Thyroid gland (tissue), 4 donors: Measurements from ENCODE around the gene HSH2D.

ENCODE experiments used
- CTCF ChIP-seq, 6 experiments: fragments of 200-600 bp in 3 of 6; fragments of 450-650 bp in 3 of 6; sonication (generic) in 3 of 6; IDR thresholded peaks; one replicate each; pipeline ENCODE4 v1.5.1; 2016 to 2019; ENCODE audit warnings: antibody characterized with exemption in 6 of 6, mild to moderate bottlenecking in 2 of 6, inconsistent platforms in 1 of 6, moderate library complexity in 1 of 6
- POLR2A ChIP-seq, 2 donors: fragments of 450-650 bp; IDR thresholded peaks; one replicate each; pipeline ENCODE4 v1.6.1; 2017; ENCODE audit warnings: antibody characterized with exemption in 2 of 2, mild to moderate bottlenecking in 2 of 2, moderate library complexity in 1 of 2

GRCh38 chr19:16205205-16206045, 61.9 kb downstream of the HSH2D start:
- TF ChIP-seq CTCF (IDR thresholded peaks at IDR 0.05), result no peak
- TF ChIP-seq POLR2A (IDR thresholded peaks at IDR 0.05), result no peak
